H1 (cell line): ENCODE results near the gene PIP5K1C.

Experiments used
- BACH1 ChIP-seq: IDR thresholded peaks from 2 replicates; pipeline ENCODE4 v1.6.1; 2012; ENCODE audit warnings: low read length, improper control_type of control experiment
- BCL11A ChIP-seq, 2 experiments: IDR thresholded peaks; one replicate each; pipeline ENCODE4 v1.6.1; 2011; ENCODE audit warnings: low read depth in 2 of 2, low read length in 2 of 2, mild to moderate bottlenecking in 2 of 2
- CHD2 ChIP-seq: IDR thresholded peaks from 2 replicates; pipeline ENCODE4 v1.6.1; 2012; ENCODE audit warnings: low read length, improper control_type of control experiment
- MAFK ChIP-seq: IDR thresholded peaks from 2 replicates; pipeline ENCODE4 v1.6.1; 2012; ENCODE audit warnings: low read depth, mild to moderate bottlenecking, improper control_type of control experiment, low read length
- POLR2A ChIP-seq, 2 experiments: IDR thresholded peaks; 1 replicate in 1 of 2; 2 replicates in 1 of 2; pipeline ENCODE4 v1.6.1; 2011; ENCODE audit warnings: low read depth in 2 of 2, low read length in 2 of 2, mild to moderate bottlenecking in 2 of 2; ENCODE audit errors: control extremely low read depth in 1 of 2
- POLR2AphosphoS5 ChIP-seq: IDR thresholded peaks from 2 replicates; pipeline ENCODE4 v1.6.1; 2011; ENCODE audit warnings: low read depth, low read length
- TF ChIP-seq, protein P1 (sequence below), 3 experiments: IDR thresholded peaks; 1 replicate in 2 of 3; 2 replicates in 1 of 3; pipeline versions ENCODE4 v1.5.1 to v1.6.1; 2011; ENCODE audit warnings: low read length in 3 of 3, mild to moderate bottlenecking in 3 of 3, inconsistent platforms in 2 of 3, low read depth in 1 of 3, moderate library complexity in 1 of 3; ENCODE audit not compliant: insufficient read depth in 1 of 3; ENCODE audit errors: control extremely low read depth in 1 of 3

DNA sequence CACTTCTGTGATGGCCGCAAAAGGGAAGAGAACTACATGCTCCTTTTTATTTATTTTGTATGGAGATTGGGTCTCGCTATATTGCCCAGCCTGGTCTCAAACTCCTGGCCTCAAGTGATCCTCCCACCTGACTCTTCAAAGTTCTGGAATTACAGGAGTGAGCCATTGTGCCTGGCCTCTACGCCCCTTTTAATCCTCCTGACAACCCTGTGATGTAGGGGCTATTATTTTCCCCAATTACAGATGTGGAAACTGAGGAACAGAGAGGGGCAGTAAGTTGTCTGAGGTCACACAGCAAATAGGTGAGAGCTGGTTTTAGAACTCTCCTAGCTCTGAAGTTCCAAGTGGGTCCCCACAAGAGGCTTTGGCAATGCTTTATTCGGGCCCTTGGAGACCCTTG is 19.6 kb upstream of the PIP5K1C start:
- TF ChIP-seq, protein P1, sequence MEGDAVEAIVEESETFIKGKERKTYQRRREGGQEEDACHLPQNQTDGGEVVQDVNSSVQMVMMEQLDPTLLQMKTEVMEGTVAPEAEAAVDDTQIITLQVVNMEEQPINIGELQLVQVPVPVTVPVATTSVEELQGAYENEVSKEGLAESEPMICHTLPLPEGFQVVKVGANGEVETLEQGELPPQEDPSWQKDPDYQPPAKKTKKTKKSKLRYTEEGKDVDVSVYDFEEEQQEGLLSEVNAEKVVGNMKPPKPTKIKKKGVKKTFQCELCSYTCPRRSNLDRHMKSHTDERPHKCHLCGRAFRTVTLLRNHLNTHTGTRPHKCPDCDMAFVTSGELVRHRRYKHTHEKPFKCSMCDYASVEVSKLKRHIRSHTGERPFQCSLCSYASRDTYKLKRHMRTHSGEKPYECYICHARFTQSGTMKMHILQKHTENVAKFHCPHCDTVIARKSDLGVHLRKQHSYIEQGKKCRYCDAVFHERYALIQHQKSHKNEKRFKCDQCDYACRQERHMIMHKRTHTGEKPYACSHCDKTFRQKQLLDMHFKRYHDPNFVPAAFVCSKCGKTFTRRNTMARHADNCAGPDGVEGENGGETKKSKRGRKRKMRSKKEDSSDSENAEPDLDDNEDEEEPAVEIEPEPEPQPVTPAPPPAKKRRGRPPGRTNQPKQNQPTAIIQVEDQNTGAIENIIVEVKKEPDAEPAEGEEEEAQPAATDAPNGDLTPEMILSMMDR (IDR thresholded peaks at IDR 0.05; ENCODE audit: control extremely low read depth in 1 of 3, insufficient read depth in 1 of 3, low read depth in 1 of 3, low read length in 3 of 3): no peak
- TF ChIP-seq BCL11A (IDR thresholded peaks at IDR 0.05; ENCODE audit: low read depth in 2 of 2, low read length in 2 of 2): no peak
- no peak for TF ChIP-seq POLR2AphosphoS5
- no peak for TF ChIP-seq BACH1
- no peak for TF ChIP-seq MAFK
- TF ChIP-seq POLR2A (IDR thresholded peaks at IDR 0.05; ENCODE audit: control extremely low read depth in 1 of 2, low read depth in 2 of 2, low read length in 2 of 2): no peak
- TF ChIP-seq CHD2: no peak
